ENCODE measurements around the gene SIRT3.

SIRT3 gene

DNA sequence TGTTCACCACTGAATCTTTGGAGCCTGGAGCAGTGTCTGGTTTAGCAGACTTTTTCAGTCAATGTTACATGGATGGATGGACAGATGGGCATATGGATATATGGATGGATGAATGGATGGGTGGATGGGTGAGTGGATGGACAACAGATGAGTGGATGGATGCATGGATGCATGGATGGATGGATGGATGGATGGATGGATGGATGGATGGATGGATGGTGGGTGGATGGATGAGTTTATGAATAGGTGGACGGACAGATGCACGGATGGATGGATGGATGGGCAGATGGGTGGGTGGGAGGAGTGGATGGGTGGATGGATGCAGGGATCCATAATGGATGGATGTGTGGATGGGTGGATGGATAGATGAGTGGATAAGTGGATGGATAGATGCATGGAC lies 19.7 kb upstream of the SIRT3 start:
- H3K9me3 ChIP-seq (ENCODE audit: control insufficient read depth in 1 of 2, low read length in 2 of 2): no peaks in the 10 kb centered on the region
- no peak overlapping the region for H3K27ac ChIP-seq (ENCODE audit: low read depth, low read length)
- no peaks in the 10 kb centered on the region for H3K4me1 ChIP-seq (ENCODE audit: control insufficient read depth in 1 of 2, insufficient read depth in 2 of 2, low read length in 2 of 2)
- no peak overlapping the region for H3K9ac ChIP-seq (ENCODE audit: low read depth in 1 of 2, low read length in 2 of 2)
- H3K27me3 ChIP-seq (ENCODE audit: control insufficient read depth in 1 of 2, insufficient read depth in 2 of 2, low read length in 2 of 2): no peaks in the 10 kb centered on the region
- H3K4me3 ChIP-seq (ENCODE audit: low read depth in 1 of 2, low read length in 2 of 2): no peak overlapping the region
- peaks cover 21 to 29% of the 10 kb centered on the region in 2 donors for H3K36me3 ChIP-seq (ENCODE audit: control insufficient read depth in 1 of 2, insufficient read depth in 2 of 2, low read length in 2 of 2)

DNA sequence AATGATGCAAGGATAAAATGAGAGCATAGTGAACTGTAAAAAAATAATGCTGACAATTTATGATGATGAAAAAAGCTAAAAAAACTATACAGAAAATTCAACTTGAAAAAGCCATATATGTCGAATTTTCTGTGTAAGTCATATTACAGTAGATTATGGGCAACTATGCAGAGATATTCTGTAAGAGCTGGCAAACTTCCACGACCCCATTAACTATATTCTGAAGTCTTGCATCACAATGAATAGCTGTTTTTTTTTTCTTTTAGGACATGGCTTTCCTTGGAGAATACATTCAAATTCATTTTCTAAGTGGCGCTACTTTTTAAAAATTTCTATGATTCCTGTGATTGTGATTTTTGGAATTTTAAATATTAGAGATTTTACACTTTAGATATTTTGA lies 19.0 kb upstream of the SIRT3 start:
- no peak overlapping the region for H3K9ac ChIP-seq (ENCODE audit: low read depth in 1 of 2, low read length in 2 of 2)
- H3K27me3 ChIP-seq (ENCODE audit: control insufficient read depth in 1 of 2, insufficient read depth in 2 of 2, low read length in 2 of 2): no peaks in the 10 kb centered on the region
- no peak overlapping the region for H3K4me3 ChIP-seq (ENCODE audit: low read depth in 1 of 2, low read length in 2 of 2)
- H3K27ac ChIP-seq (ENCODE audit: low read depth, low read length): no peak overlapping the region
- H3K9me3 ChIP-seq (ENCODE audit: control insufficient read depth in 1 of 2, low read length in 2 of 2): no peaks in the 10 kb centered on the region
- peaks cover 23 to 35% of the 10 kb centered on the region in 2 donors for H3K36me3 ChIP-seq (ENCODE audit: control insufficient read depth in 1 of 2, insufficient read depth in 2 of 2, low read length in 2 of 2)
- H3K4me1 ChIP-seq (ENCODE audit: control insufficient read depth in 1 of 2, insufficient read depth in 2 of 2, low read length in 2 of 2): no peaks in the 10 kb centered on the region

DNA sequence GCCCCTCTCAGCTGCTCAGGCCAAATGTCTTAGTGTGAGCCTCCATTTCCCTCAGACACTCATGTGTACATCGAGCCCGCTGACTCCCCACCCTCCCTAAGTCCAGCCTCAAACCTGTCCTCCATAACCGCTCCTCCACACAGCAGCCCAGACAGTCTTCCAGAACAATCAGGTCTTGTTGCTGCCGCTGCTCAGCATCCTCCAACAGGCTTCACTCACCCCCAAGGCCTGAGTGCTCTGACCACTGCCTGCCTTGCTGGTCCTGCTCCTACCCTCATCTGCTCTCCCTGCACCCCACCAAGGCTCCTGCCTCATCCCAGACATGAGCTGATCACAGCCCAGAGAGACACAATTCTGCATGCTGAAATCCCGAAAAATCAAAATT lies 17.7 kb upstream of the SIRT3 start:
- Histone ChIP-seq H3K27ac (ENCODE audit: low read depth, low read length) (no peak overlapping the region), H3K9ac (ENCODE audit: low read depth in 1 of 2, low read length in 2 of 2) (no peak overlapping the region), H3K9me3 (ENCODE audit: control insufficient read depth in 1 of 2, low read length in 2 of 2) (no peaks in the 10 kb centered on the region), H3K4me3 (ENCODE audit: low read depth in 1 of 2, low read length in 2 of 2) (no peak overlapping the region), H3K27me3 (ENCODE audit: control insufficient read depth in 1 of 2, insufficient read depth in 2 of 2, low read length in 2 of 2) (no peaks in the 10 kb centered on the region), H3K36me3 (ENCODE audit: control insufficient read depth in 1 of 2, insufficient read depth in 2 of 2, low read length in 2 of 2) (peaks cover 30 to 46% of the 10 kb centered on the region in 2 donors), H3K4me1 (ENCODE audit: control insufficient read depth in 1 of 2, insufficient read depth in 2 of 2, low read length in 2 of 2) (no peaks in the 10 kb centered on the region)

DNA sequence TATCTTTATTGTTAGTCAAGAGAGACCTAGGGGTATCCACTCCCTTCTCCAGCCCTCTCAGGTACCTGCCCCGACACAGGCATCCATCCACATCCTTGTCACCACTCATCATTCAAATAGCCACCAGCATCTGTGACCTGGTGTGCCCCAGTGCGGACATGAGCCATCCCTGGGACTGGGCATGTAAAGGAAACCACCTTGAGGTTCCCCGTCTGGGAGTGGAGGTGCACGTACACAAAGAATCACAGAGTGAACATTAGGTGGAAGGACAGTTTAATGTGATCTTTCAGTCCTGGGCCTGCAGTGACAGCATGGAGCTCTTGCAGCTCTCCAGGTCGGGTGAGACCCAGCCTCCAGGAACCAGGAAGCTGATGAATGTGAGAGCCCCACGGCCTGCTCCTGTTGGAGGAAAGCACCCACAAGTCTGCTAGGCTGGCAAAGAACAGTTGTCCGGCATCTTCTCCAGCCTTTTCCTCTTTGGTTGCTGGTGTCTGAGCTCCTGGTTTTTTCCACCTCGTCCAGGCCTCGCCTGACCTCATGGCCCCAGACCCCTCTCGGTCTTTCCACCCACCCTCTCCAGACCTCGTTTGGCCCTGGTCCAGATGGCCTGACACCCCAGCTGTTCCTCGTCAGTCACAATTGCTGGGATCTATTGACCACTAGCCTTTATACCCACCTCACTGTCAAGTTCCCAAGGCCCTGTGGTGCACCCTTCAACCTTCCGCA lies 17.2 kb upstream of the SIRT3 start:
- H3K4me1 ChIP-seq (ENCODE audit: control insufficient read depth in 1 of 2, insufficient read depth in 2 of 2, low read length in 2 of 2): no peaks in the 10 kb centered on the region
- H3K36me3 ChIP-seq (ENCODE audit: control insufficient read depth in 1 of 2, insufficient read depth in 2 of 2, low read length in 2 of 2): peaks cover 32 to 52% of the 10 kb centered on the region in 2 donors
- H3K9ac ChIP-seq (ENCODE audit: low read depth in 1 of 2, low read length in 2 of 2): no peak overlapping the region
- no peaks in the 10 kb centered on the region for H3K9me3 ChIP-seq (ENCODE audit: control insufficient read depth in 1 of 2, low read length in 2 of 2)
- no peak overlapping the region for H3K27ac ChIP-seq (ENCODE audit: low read depth, low read length)
- no peak overlapping the region for H3K4me3 ChIP-seq (ENCODE audit: low read depth in 1 of 2, low read length in 2 of 2)
- H3K27me3 ChIP-seq (ENCODE audit: control insufficient read depth in 1 of 2, insufficient read depth in 2 of 2, low read length in 2 of 2): no peaks in the 10 kb centered on the region

DNA sequence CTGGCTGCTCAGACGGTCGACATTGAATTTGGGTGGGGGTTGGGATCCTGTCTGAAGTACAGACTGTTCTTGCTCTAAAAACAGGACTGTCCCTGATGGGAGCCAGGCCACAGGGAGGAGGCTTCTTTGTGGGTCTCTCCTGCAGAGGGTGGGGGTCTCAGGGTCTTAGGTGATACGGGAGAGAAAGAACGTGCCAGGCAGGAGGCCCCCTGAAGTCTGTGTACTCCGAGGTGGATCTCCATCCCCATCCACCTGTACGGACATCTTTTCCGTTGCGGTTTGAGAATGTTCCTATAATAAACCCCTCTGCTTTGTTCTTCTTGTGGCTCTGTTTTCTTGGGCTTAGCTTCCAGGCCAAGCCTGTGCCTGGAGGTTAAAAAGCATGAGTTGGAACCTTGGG lies 16.5 kb upstream of the SIRT3 start:
- Histone ChIP-seq H3K4me3 (ENCODE audit: low read depth in 1 of 2, low read length in 2 of 2) (no peak overlapping the region), H3K27me3 (ENCODE audit: control insufficient read depth in 1 of 2, insufficient read depth in 2 of 2, low read length in 2 of 2) (no peaks in the 10 kb centered on the region), H3K4me1 (ENCODE audit: control insufficient read depth in 1 of 2, insufficient read depth in 2 of 2, low read length in 2 of 2) (no peaks in the 10 kb centered on the region), H3K9me3 (ENCODE audit: control insufficient read depth in 1 of 2, low read length in 2 of 2) (no peaks in the 10 kb centered on the region), H3K27ac (ENCODE audit: low read depth, low read length) (no peak overlapping the region), H3K36me3 (ENCODE audit: control insufficient read depth in 1 of 2, insufficient read depth in 2 of 2, low read length in 2 of 2) (peaks cover 32 to 58% of the 10 kb centered on the region in 2 donors), H3K9ac (ENCODE audit: low read depth in 1 of 2, low read length in 2 of 2) (no peak overlapping the region)

DNA sequence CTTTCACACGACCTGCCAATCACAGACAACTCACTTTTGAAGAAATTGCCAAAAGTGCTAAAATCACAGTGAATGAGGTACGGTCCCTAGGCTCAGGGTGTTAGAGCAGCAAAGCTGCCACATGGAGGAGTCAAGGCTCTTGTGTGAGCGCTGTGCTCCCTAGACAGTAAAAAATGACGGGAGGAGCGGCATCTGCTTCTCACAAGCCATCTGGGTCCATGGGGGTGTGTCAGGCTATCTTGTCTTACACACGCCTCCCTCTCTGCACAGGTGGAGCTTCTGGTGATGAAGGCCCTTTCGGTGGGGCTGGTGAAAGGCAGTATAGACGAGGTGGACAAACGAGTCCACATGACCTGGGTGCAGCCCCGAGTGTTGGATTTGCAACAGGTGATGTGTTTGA lies 15.4 kb upstream of the SIRT3 start:
- Histone ChIP-seq H3K9ac (ENCODE audit: low read depth in 1 of 2, low read length in 2 of 2) (no peak overlapping the region), H3K27me3 (ENCODE audit: control insufficient read depth in 1 of 2, insufficient read depth in 2 of 2, low read length in 2 of 2) (no peaks in the 10 kb centered on the region), H3K9me3 (ENCODE audit: control insufficient read depth in 1 of 2, low read length in 2 of 2) (no peaks in the 10 kb centered on the region), H3K36me3 (ENCODE audit: control insufficient read depth in 1 of 2, insufficient read depth in 2 of 2, low read length in 2 of 2) (peaks cover 32 to 70% of the 10 kb centered on the region in 2 donors), H3K4me3 (ENCODE audit: low read depth in 1 of 2, low read length in 2 of 2) (no peak overlapping the region), H3K4me1 (ENCODE audit: control insufficient read depth in 1 of 2, insufficient read depth in 2 of 2, low read length in 2 of 2) (no peaks in the 10 kb centered on the region), H3K27ac (ENCODE audit: low read depth, low read length) (no peak overlapping the region)

DNA sequence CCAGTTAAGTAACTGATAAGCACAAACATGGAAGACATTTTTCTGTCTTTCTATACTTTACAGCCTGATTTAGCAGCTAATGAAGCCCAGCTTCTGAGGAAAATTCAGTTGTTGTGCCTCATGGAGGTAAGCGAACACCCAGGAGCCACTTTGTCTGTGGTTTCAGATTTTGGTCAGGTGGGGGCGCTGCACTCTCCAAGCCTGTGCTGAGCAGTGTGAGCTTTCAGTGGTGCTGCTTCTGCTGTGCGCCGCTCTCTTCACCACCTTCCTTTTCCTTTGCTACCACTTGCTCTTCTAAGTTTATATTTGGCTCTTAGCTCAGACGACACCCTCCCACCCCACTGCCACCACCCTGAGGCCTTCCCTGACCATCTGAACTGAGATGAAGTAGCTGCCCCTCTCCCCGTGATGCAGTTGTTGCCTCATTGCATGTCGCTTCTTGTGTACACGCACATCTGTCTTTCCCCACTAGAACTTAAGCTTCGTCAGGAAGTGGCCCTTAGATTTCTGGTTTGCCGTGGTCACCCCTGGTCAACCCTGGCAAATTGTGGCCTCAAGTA lies 14.7 kb upstream of the SIRT3 start:
- no peaks in the 10 kb centered on the region for H3K9me3 ChIP-seq (ENCODE audit: control insufficient read depth in 1 of 2, low read length in 2 of 2)
- H3K4me3 ChIP-seq (ENCODE audit: low read depth in 1 of 2, low read length in 2 of 2): no peak overlapping the region
- no peaks in the 10 kb centered on the region for H3K27me3 ChIP-seq (ENCODE audit: control insufficient read depth in 1 of 2, insufficient read depth in 2 of 2, low read length in 2 of 2)
- no peak overlapping the region for H3K27ac ChIP-seq (ENCODE audit: low read depth, low read length)
- no peak overlapping the region for H3K9ac ChIP-seq (ENCODE audit: low read depth in 1 of 2, low read length in 2 of 2)
- H3K4me1 ChIP-seq (ENCODE audit: control insufficient read depth in 1 of 2, insufficient read depth in 2 of 2, low read length in 2 of 2): no peaks in the 10 kb centered on the region
- peaks cover 34 to 77% of the 10 kb centered on the region in 2 donors for H3K36me3 ChIP-seq (ENCODE audit: control insufficient read depth in 1 of 2, insufficient read depth in 2 of 2, low read length in 2 of 2)

DNA sequence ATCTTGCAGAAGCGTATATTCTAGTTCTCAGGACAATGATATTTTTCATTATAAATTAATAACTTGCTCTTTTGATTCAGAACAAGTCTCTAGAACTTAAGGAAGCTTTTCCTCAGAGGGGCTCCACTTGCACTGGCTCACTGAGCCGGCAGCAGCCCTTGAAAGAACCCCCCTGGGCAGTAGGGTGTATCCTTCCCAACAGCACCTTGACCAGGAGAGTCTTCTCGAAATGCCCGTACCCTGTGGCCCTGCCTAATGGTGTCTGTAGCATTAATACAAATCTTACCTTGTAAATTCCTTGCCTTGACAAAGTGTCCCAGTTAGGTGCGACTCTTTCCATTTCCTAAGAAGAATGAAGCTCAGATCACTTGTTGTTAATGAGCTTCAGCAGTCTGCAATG lies 14.1 kb upstream of the SIRT3 start:
- H3K4me3 ChIP-seq (ENCODE audit: low read depth in 1 of 2, low read length in 2 of 2): no peak overlapping the region
- no peaks in the 10 kb centered on the region for H3K4me1 ChIP-seq (ENCODE audit: control insufficient read depth in 1 of 2, insufficient read depth in 2 of 2, low read length in 2 of 2)
- H3K36me3 ChIP-seq (ENCODE audit: control insufficient read depth in 1 of 2, insufficient read depth in 2 of 2, low read length in 2 of 2): peaks cover 36 to 82% of the 10 kb centered on the region in 2 donors
- H3K9ac ChIP-seq (ENCODE audit: low read depth in 1 of 2, low read length in 2 of 2): no peak overlapping the region
- no peak overlapping the region for H3K27ac ChIP-seq (ENCODE audit: low read depth, low read length)
- no peaks in the 10 kb centered on the region for H3K27me3 ChIP-seq (ENCODE audit: control insufficient read depth in 1 of 2, insufficient read depth in 2 of 2, low read length in 2 of 2)
- no peaks in the 10 kb centered on the region for H3K9me3 ChIP-seq (ENCODE audit: control insufficient read depth in 1 of 2, low read length in 2 of 2)

DNA sequence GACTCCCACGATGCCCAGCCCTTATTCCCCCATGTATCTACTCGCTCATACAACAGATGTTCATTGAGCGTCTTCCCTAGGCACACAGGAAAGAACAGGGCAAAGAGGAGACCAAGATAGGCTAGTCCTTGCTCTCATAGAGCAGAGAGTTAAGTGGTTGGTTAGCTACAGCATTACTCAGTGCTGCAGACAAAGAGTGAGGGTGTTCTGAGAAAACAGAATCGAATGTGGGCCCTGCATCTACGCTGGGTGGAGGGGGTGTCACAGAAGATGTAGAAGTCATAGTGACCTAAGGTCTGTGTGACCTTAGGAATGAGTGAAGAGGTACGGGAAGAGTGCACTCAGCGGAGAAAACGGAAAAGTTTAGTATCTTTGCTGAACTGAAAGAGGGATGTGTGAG lies 12.9 kb upstream of the SIRT3 start:
- no peaks in the 10 kb centered on the region for H3K9me3 ChIP-seq (ENCODE audit: control insufficient read depth in 1 of 2, low read length in 2 of 2)
- no peak overlapping the region for H3K9ac ChIP-seq (ENCODE audit: low read depth in 1 of 2, low read length in 2 of 2)
- no peaks in the 10 kb centered on the region for H3K27me3 ChIP-seq (ENCODE audit: control insufficient read depth in 1 of 2, insufficient read depth in 2 of 2, low read length in 2 of 2)
- no peak overlapping the region for H3K27ac ChIP-seq (ENCODE audit: low read depth, low read length)
- no peak overlapping the region for H3K4me3 ChIP-seq (ENCODE audit: low read depth in 1 of 2, low read length in 2 of 2)
- no peaks in the 10 kb centered on the region for H3K4me1 ChIP-seq (ENCODE audit: control insufficient read depth in 1 of 2, insufficient read depth in 2 of 2, low read length in 2 of 2)
- peaks cover 40 to 93% of the 10 kb centered on the region in 2 donors for H3K36me3 ChIP-seq (ENCODE audit: control insufficient read depth in 1 of 2, insufficient read depth in 2 of 2, low read length in 2 of 2)

DNA sequence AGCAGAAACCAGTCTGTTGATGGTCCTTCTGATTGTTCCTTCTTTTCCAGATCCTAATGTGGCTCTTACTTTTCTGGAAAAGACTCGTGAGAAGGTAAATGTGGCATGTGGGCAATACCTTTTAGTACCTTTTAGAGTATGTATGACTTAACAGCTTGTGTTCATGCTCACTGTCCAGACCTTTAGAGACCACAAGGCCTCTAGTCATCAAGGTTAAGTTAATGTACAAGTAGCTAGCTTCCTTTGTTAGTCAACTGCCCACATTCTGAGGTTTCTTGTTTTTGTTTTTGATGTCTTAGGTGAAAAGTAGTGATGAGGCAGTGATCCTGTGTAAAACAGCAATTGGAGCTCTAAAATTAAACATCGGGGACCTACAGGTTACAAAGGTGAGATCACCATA lies 8.2 kb upstream of the SIRT3 start:
- no peak overlapping the region for H3K27ac ChIP-seq (ENCODE audit: low read depth, low read length)
- H3K9me3 ChIP-seq (ENCODE audit: control insufficient read depth in 1 of 2, low read length in 2 of 2): no peaks in the 10 kb centered on the region
- peaks cover 21 to 82% of the 10 kb centered on the region in 2 donors for H3K36me3 ChIP-seq (ENCODE audit: control insufficient read depth in 1 of 2, insufficient read depth in 2 of 2, low read length in 2 of 2)
- H3K27me3 ChIP-seq (ENCODE audit: control insufficient read depth in 1 of 2, insufficient read depth in 2 of 2, low read length in 2 of 2): no peaks in the 10 kb centered on the region
- H3K9ac ChIP-seq (ENCODE audit: low read depth in 1 of 2, low read length in 2 of 2): no peak overlapping the region
- no peaks in the 10 kb centered on the region for H3K4me1 ChIP-seq (ENCODE audit: control insufficient read depth in 1 of 2, insufficient read depth in 2 of 2, low read length in 2 of 2)
- H3K4me3 ChIP-seq (ENCODE audit: low read depth in 1 of 2, low read length in 2 of 2): no peak overlapping the region
